ENCODE data around the gene ERN1.

GRCh38 chr17:64138441-64138840 is 8.5 kb upstream of the ERN1 start:
- no peak for TF ChIP-seq POLR2A (IDR thresholded peaks at IDR 0.05)
- TF ChIP-seq, protein P1, sequence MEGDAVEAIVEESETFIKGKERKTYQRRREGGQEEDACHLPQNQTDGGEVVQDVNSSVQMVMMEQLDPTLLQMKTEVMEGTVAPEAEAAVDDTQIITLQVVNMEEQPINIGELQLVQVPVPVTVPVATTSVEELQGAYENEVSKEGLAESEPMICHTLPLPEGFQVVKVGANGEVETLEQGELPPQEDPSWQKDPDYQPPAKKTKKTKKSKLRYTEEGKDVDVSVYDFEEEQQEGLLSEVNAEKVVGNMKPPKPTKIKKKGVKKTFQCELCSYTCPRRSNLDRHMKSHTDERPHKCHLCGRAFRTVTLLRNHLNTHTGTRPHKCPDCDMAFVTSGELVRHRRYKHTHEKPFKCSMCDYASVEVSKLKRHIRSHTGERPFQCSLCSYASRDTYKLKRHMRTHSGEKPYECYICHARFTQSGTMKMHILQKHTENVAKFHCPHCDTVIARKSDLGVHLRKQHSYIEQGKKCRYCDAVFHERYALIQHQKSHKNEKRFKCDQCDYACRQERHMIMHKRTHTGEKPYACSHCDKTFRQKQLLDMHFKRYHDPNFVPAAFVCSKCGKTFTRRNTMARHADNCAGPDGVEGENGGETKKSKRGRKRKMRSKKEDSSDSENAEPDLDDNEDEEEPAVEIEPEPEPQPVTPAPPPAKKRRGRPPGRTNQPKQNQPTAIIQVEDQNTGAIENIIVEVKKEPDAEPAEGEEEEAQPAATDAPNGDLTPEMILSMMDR (IDR thresholded peaks at IDR 0.05) = no peak

All from Peyer's patch (tissue), 4 donors.